Measurements from ENCODE around the gene TTC22.

Gene TTC22

GRCh38 chr1:54745274-54745673 is 55.8 kb downstream of the TTC22 start:
- DNase-seq = no peak

- DNase-seq = no peak
Observed at GRCh38 chr1:54744696-54745095, 56.4 kb downstream of the TTC22 start.

GRCh38 chr1:54743416-54744226 is 57.5 kb downstream of the TTC22 start:
- no peak for DNase-seq

GRCh38 chr1:54742282-54742681 is 58.8 kb downstream of the TTC22 start:
- no peak for DNase-seq

- no peak for DNase-seq
Observed at GRCh38 chr1:54741531-54741930, 59.6 kb downstream of the TTC22 start.

- no peak for DNase-seq
Observed at GRCh38 chr1:54738244-54738643, 62.9 kb downstream of the TTC22 start.

GRCh38 chr1:54736685-54737084 is 64.4 kb downstream of the TTC22 start:
- no peak for DNase-seq
